Stimulated activated naive CD8-positive, alpha-beta T cell treated with anti-CD3 and anti-CD28 coated beads, Interleukin-15, Interleukin-2, amounts not matched to agents 100 U/mL and 50 U/mL, for 24 hours (primary cell): Measurements from ENCODE around the gene LIPM.
A peak's percentile ranks its signal among the peaks of the same experiment; 100 is the strongest.

Experiments used
- ATAC-seq: fragments of 150-1000 bp; cut with Tn5 transposase; one replicate; pipeline ENCODE4 v1.10.0; 2021
- DNase-seq: peaks from one replicate; pipeline ENCODE4 v3.0.0; 2021

LIPM gene

GRCh38 chr10:88802523-88803285, at the start of gene LIPM:
Gene LIPM, plus strand, starts transcription at chr10:88802730. Its CDS starts 167 bp downstream, at chr10:88802897.
- DNase-seq: no peak
- ATAC-seq: no peak

- DNase-seq: no peak
- ATAC-seq: no peak
These were observed 48.2 kb upstream of the LIPM start for GRCh38 chr10:88754287-88754686.

GRCh38 chr10:88755753-88756152, 46.8 kb upstream of the LIPM start:
- DNase-seq (peak; percentile 9), ATAC-seq (peak; percentile 95)

GRCh38 chr10:88756660-88757059, 45.9 kb upstream of the LIPM start:
- no peak for ATAC-seq
- no peak for DNase-seq

- DNase-seq (no peak), ATAC-seq (peak; percentile 20)
These were observed 43.0 kb upstream of the LIPM start, which contains the start of gene LIPN for GRCh38 chr10:88759366-88760101. Gene LIPN, plus strand, starts transcription at chr10:88760020. Its CDS starts 1,386 bp downstream, at chr10:88761406.

GRCh38 chr10:88762906-88763305, 39.6 kb upstream of the LIPM start:
- no peak for DNase-seq
- no peak for ATAC-seq

GRCh38 chr10:88763441-88763840, 39.1 kb upstream of the LIPM start:
- DNase-seq: no peak

GRCh38 chr10:88764110-88764509, 38.4 kb upstream of the LIPM start:
- DNase-seq (no peak), ATAC-seq (no peak)

More at GRCh38 chr10:88763441-88763840, 39.1 kb upstream of the LIPM start:
- no peak for ATAC-seq

GRCh38 chr10:88765816-88766215, 36.7 kb upstream of the LIPM start:
- ATAC-seq (no peak), DNase-seq (no peak)

GRCh38 chr10:88769384-88769783, 33.1 kb upstream of the LIPM start:
- ATAC-seq (no peak), DNase-seq (no peak)

GRCh38 chr10:88781206-88781605, 21.3 kb upstream of the LIPM start:
- DNase-seq (no peak), ATAC-seq (no peak)

- DNase-seq (no peak), ATAC-seq (no peak)
These were observed 20.3 kb upstream of the LIPM start for GRCh38 chr10:88782222-88782621.

GRCh38 chr10:88783724-88784123, 18.8 kb upstream of the LIPM start:
- DNase-seq: no peak
- ATAC-seq: no peak

GRCh38 chr10:88786032-88786770, 16.3 kb upstream of the LIPM start:
- ATAC-seq: no peak
- no peak for DNase-seq

- no peak for DNase-seq
- no peak for ATAC-seq
These were observed 15.1 kb upstream of the LIPM start for GRCh38 chr10:88787463-88787862.

- DNase-seq: no peak
- ATAC-seq: no peak
These were observed 13.6 kb upstream of the LIPM start for GRCh38 chr10:88788924-88789323.

- DNase-seq (peak; percentile 20), ATAC-seq (peak; percentile 54)
These were observed 10.6 kb upstream of the LIPM start for GRCh38 chr10:88791924-88792323.

- peak; percentile 14 for DNase-seq
- peak; percentile 21 for ATAC-seq
These were observed 9.9 kb upstream of the LIPM start for GRCh38 chr10:88792661-88793060.

GRCh38 chr10:88793712-88794299, 8.7 kb upstream of the LIPM start:
- DNase-seq (no peak), ATAC-seq (peak; percentile 87)

- no peak for DNase-seq
- no peak for ATAC-seq
These were observed 7.8 kb upstream of the LIPM start for GRCh38 chr10:88794731-88795130.

- ATAC-seq: peak; percentile 90
- peak; percentile 27 for DNase-seq
These were observed 2.1 kb upstream of the LIPM start for GRCh38 chr10:88800152-88801125.
